Measurements from ENCODE around the gene CIZ1.
A peak's percentile ranks its signal among the peaks of the same experiment; 100 is the strongest.
"Not testable (repeated sequence)": the region's sequence is repeated elsewhere in the genome, so short reads cannot be mapped to it uniquely, and the experiment has no call there.

CIZ1 gene

DNA sequence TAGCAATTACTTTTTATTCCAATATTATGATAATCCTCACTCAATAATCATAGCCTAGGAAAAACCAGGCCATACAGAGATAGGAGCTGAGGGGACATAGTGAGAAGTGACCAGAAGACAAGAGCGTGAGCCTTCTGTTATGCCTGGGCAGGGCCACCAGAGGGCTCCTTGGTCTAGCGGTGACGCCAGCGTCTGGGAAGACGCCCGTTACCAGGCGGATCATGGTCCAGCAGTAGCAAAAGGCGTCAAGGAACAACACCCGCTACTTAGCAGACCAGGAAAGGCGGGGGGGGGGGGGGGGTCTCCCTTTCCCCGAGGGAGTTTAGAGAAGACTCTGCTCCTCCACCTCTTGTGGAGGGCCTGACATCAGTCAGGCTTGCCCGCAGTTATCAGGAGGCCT is 9.9 kb downstream of the CIZ1 start:
- H3K27ac ChIP-seq = not testable (repeated sequence)
- TF ChIP-seq, protein P1, sequence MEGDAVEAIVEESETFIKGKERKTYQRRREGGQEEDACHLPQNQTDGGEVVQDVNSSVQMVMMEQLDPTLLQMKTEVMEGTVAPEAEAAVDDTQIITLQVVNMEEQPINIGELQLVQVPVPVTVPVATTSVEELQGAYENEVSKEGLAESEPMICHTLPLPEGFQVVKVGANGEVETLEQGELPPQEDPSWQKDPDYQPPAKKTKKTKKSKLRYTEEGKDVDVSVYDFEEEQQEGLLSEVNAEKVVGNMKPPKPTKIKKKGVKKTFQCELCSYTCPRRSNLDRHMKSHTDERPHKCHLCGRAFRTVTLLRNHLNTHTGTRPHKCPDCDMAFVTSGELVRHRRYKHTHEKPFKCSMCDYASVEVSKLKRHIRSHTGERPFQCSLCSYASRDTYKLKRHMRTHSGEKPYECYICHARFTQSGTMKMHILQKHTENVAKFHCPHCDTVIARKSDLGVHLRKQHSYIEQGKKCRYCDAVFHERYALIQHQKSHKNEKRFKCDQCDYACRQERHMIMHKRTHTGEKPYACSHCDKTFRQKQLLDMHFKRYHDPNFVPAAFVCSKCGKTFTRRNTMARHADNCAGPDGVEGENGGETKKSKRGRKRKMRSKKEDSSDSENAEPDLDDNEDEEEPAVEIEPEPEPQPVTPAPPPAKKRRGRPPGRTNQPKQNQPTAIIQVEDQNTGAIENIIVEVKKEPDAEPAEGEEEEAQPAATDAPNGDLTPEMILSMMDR (IDR thresholded peaks at IDR 0.05) = peak; percentile 56

DNA sequence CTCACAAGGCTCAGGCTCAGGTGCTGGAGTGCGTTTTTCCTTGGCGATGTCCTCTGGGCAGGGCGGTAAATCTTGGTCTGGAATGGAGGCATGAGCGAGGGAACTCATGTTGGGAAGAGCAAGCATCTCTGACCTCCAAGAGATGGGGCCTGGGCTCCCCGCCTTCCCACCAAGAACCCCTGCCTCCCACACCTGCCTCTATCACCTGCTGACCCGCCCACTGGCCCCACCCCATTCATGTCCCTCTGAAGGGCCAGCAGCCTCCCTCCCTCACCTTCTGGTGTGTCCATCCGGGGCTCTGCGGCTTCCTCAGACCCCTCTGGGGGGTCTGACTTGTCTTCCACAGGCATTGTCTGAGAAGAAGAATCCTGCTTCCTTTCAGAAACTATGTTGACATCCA is 10.9 kb downstream of the CIZ1 start:
- no peak overlapping the region for H3K27ac ChIP-seq
- TF ChIP-seq, protein P1 (IDR thresholded peaks at IDR 0.05) = no peak

DNA sequence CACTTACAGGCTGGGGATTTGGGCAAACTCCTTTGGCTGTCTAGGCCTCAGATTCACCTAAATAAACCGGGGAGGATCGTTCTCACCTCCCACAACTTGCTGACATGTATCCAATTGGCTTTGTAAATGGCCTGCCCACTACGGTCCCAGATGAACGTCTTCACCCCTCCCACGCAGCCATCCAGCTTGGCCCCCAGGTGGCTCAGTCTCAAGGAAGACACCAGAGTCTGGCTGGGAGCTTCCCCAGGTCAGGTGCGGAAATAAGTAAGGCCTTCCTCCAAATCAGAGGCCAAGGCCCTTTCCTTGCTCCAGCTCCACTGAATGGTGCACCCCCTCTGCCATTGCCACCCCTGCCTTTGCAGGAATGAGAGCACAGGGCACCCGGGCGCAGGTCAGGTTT is 11.4 kb downstream of the CIZ1 start:
- TF ChIP-seq, protein P1 (IDR thresholded peaks at IDR 0.05) = no peak
- TF ChIP-seq ZFX (IDR thresholded peaks at IDR 0.05; ENCODE audit: borderline replicate concordance) = no peak
- no peak overlapping the region for H3K27ac ChIP-seq

DNA sequence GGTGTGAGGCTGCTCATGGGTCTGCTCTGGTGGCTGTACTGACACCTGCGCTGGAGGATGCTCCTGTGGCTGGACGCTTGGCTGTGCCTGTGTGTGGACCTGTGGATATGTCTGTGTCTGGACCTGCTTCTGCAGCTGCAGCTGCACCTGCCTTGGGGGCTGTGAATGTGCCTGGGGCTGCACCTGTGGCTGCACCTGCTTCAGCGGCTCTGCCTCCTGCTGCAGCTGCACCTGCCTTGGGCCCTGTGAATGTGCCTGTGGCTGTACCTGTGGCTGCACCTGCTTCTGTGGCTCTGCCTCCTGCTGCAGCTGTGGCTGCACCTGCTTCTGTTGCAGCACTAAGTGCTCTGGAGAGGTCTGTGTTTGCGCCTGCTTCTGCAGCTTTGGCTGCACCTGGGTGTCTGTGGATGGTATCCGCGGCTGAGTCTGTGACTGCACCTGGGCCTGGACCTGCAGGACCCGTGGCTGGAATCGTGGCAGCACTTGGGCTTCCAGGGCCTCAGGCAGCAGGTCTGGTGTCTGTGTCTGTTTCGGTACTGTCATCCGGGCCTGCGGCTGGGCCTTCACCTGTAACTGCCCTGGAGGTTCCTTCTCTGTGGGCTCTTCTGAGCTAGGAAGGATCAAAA is 12.5 kb downstream of the CIZ1 start:
- H3K27ac ChIP-seq = no peak overlapping the region
- no peak for TF ChIP-seq ZFX (IDR thresholded peaks at IDR 0.05; ENCODE audit: borderline replicate concordance)
- TF ChIP-seq, protein P1 (IDR thresholded peaks at IDR 0.05) = no peak

DNA sequence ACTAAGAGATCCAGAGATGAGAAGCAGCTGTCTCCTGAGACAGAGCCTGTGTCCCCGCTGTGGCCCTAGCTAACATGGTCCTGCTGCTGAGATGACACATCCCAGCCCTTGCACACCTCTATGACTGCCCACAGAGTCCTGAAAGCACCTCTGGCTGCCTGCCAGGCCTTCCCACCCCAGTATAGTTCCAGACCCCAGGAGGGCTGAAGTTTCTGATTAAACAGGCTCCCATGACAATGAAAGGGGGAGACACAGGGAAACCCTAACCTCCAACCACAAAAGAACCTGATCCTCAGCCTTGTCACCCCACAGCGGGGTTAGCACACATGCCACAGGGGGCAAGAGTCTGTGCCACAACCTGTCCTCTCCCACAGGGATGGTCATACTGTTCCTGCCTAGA is 15.6 kb downstream of the CIZ1 start:
- no peak for TF ChIP-seq ZFX (IDR thresholded peaks at IDR 0.05; ENCODE audit: borderline replicate concordance)
- TF ChIP-seq, protein P1 (IDR thresholded peaks at IDR 0.05) = no peak
- H3K27ac ChIP-seq = no peak overlapping the region

DNA sequence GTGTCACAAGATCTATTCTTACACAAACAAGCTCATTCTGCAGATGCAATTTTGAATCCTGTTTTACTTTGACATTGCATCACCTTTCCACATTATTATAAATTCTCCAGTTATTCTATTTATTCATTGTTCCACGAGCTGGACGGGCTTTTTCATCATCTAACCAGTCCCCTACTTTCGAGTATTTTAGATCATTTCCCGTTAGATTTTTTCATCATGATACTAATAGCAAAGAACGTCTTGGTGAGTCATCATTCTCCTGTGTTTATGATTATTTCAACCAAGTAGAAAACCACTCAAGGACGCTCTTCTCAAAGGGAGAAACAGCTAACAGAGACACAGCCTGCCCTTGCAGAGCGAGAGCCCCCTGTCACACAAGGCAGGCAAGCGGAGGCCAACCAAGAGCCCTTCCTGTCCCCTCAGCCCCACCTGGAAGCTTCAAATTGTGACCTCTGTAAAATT is 16.2 kb downstream of the CIZ1 start:
- TF ChIP-seq, protein P1 (IDR thresholded peaks at IDR 0.05) = no peak
- no peak overlapping the region for H3K27ac ChIP-seq

DNA sequence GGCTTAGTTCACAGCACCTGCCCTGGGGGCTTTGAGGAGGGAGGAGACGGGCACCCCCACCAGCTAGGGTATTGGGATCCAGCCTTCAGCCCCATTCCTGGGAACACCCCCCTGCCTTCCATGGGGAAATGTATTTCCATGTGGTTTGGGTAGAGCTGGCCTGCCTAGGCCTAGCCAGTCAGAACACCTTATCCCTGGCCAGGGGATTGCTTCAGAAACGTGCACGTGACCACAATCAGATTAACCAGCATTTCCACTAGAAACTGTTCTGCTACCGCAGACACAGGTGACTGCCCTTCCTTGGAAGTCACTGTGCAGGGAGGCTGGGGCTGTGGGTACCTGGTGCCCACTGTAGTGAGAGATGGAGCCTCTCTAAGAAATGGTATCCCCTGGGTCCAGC is 17.3 kb downstream of the CIZ1 start:
- TF ChIP-seq, protein P1 (IDR thresholded peaks at IDR 0.05) = no peak
- no peak for TF ChIP-seq ZFX (IDR thresholded peaks at IDR 0.05; ENCODE audit: borderline replicate concordance)
- H3K27ac ChIP-seq = no peak overlapping the region

All from 22Rv1 (cell line).